Fibroblast of skin of scalp (primary cell): ENCODE data around the gene HIBADH.
A peak's percentile ranks its signal among the peaks of the same experiment; 100 is the strongest.
"Not testable (repeated sequence)": the region's sequence is repeated elsewhere in the genome, so short reads cannot be mapped to it uniquely, and the experiment has no call there.

Source experiments
- DNase-seq: peaks from one replicate; pipeline ENCODE4 v3.0.0-alpha.2; 2013

HIBADH gene

GRCh38 chr7:27678617-27679260, 16.1 kb upstream of the HIBADH start:
- no peak for DNase-seq

DNA sequence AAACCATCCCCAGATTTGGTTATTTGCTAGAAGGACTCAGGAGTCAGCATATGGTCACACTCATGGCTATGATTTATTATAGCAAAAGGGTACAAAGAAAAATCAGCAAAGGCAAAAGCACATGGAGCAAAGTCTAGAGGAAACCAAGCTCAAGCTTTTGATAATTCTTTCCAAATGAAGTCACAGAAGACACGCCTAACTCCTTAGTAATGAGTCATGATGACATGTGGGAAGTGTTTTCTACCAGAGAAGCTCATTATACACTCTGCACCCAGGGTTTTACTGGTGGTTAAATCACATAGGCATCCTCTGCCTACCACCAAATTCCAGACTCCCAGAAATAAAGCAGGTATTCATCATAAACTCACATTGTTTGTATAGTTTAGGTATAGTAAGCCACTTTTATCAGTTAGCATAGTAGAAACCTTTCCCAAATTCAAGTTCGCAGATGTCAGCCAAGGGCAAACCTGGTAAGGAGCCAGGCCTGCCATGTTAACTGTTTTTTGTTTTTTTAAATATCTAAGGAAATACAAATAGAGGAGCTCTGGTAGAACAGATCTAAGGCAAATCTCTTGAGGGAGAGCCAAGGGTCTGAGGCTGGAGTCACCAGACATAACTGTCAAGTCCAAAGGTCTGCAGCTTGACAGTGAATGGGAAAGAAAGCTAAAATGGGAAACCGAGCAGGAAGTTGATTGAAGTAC, 15.4 kb upstream of the HIBADH start:
- peak; percentile 95 for DNase-seq

DNA sequence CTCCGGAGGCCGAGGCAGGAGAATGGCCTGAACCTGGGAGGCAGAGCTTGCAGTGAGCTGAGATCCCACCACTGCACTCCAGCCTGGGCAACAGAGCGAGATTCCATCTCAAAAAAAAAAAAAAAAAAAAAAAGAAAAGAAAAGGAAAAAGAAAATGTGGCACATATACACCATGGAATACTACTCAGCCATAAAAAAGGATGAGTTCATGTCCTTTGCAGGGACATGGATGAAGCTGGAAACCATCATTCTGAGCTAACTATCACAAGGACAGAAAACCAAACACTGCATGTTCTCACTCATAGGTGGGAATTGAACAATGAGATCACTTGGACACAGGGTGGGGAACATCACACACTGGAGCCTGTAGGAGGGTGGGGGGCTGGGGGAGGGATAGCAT, 11.4 kb upstream of the HIBADH start:
- DNase-seq = not testable (repeated sequence)

- no peak for DNase-seq
These were observed 9.0 kb upstream of the HIBADH start for GRCh38 chr7:27671675-27672074.

DNA sequence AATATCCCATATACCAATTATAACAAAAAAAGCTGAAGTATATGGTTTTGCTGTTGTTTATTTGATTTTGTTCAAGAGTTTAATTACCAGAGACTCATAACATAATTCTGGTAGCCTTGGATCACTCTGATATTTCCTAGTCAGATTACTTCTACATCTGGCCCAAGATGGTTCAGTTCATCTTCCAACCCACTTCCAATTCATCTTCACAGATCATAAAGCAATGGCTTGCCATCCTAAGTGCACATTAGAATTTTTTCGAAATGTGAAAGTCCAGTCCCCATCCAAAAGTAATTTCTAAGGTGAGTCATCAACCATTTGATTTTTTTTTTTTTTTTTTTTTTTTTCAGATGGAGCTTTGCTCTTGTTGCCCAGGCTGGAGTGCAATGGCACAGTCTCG, 8.0 kb upstream of the HIBADH start:
- DNase-seq = no peak

GRCh38 chr7:27670177-27670576, 7.5 kb upstream of the HIBADH start:
- DNase-seq = no peak

DNA sequence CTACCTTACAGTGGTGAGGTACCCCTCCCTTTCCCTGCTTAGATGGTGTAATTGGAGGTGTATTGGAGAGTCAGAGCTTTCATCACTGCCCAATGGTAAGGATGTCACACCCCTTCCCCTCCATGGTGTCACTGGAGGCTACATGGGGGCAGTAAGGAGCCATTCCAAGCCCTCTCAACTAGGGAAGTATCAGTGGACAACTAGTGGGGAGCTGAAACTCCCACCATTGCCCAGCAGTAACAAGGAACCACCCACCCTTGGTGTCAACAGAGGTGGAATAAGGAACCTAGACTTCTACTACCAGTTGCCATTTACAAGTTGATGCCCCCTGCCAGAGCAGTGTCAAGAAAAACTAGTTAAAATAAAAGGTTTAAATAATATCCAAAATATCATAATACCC, 2.8 kb upstream of the HIBADH start:
- no peak for DNase-seq

GRCh38 chr7:27663989-27664331, 1.3 kb upstream of the HIBADH start:
- DNase-seq = no peak

DNA sequence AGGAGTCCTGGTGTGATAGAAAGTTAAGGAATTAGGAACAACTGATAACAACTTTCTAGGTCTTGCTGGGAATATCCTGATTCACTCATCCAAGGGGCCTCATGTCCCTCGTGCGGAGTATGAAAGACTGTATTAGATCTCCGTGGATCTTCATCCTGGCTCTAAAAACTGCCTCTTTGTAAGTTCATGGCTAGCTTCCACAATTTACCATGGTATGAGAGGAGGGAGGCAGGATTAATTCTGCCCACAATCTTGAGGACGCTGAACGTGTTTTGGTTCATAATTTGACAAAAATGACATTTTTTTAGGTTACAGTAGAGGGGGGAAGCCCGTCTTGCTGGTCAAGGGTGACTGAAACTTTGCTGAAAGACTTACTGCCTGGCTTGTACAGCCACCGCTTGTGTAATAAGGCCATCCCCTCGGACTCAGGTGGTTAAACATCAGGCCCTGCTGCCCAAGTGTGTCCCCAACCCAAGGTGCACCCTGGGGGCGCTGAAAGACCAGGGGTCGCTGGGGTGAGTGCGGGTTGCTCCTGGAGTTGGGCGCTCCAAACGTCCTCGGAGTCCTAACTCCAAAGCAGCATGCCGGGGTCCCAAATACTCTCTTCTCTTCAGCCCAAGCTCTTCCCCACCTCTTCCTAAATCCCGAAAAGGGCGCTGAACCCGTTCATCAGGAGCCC, 733 bp downstream of the HIBADH start:
- no peak for DNase-seq

DNA sequence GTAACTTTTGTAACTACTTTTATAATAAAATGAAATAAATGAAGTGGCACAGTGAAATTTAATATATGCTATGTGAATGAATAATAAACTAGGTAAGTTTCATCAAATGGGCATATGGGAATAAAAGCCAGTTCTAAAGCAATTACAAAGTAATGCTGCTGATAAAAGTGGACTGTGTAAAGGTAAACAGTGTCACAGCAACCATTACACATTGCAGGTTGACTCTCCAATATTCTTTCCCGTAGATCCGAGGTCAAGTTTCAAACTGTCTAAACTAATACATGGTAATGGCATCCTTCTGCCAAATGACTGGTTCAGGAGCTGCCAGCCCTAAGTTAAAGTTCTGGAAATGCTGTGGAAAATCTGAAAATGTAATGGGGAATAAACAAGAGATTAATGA, 6.0 kb downstream of the HIBADH start:
- no peak for DNase-seq

DNA sequence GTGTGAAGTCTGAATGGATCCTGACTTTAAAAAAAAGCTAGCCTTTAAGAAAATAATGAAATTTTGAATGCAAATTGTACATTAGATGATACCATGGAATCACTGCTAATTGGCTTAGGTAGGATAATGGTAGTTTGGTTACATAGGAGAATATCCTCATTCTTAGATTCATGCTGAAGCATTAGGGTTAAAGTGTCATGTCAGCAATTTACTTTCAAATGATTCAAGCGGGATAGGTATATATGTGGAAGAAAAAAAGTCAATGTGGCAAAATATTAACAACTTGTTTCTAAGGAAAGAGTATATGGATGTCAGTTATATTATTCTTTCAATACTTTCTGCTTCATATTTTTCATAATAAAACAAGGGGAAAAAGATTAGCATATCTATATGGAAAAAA, 7.5 kb downstream of the HIBADH start:
- no peak for DNase-seq

DNA sequence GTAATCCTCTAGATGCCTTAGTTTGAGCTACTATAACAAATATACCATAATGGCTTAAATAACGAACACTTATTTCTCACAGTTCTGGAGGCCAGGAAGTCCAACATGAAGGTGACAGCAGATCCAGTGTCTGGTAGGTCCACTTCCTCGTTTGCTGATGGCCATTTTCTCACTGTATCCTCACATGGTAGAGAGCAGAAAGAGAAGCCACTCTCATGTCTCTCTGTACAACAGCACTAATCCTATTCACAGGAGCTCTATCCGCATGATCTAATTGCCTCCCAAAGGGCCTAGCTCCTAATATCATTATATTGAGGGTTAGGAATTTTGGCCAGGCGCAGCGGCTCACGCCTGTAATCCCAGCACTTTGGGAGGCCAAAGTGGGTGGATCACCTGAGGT, 10.2 kb downstream of the HIBADH start:
- no peak for DNase-seq

DNA sequence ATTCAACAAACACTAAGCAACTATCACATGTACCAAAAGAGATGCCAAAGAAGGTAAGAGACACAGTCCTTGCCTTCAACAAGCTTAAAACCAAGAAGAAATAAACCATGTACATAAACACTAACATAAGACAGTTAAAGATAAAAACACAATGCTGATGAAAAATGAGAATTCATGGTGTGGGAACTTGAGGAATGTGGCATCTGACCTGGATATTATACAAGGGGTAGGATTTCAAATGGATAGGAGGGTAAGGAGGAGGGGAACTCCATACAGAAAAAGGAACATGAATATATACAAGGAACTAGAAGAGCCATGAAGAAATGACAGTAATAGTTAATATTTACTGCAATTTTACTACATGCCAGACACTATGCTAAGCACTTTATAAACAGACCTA, 11.0 kb downstream of the HIBADH start:
- DNase-seq = no peak

GRCh38 chr7:27650283-27650682, 12.4 kb downstream of the HIBADH start:
- DNase-seq = no peak

GRCh38 chr7:27647489-27647888, 15.2 kb downstream of the HIBADH start:
- DNase-seq = no peak

GRCh38 chr7:27647046-27647445, 15.6 kb downstream of the HIBADH start:
- no peak for DNase-seq

DNA sequence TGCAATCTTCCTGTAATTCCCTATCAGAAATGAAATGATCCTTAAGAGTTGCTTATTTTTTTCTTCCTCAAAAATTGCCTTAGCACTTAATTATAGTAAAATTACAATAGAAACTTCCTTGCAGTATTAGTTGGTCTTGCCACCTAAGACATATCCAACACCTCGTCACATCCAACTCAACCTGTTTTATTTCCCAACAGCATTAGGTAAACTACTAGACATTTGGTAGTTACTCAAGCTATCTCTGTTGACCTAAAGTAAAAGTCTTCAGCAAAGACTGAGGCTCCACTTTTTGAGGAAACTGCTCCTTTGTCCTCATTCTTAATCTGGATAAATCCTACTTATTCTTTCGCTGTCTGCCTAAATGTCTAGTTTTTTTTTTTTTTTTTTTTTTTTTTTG, 20.4 kb downstream of the HIBADH start:
- DNase-seq = no peak

DNA sequence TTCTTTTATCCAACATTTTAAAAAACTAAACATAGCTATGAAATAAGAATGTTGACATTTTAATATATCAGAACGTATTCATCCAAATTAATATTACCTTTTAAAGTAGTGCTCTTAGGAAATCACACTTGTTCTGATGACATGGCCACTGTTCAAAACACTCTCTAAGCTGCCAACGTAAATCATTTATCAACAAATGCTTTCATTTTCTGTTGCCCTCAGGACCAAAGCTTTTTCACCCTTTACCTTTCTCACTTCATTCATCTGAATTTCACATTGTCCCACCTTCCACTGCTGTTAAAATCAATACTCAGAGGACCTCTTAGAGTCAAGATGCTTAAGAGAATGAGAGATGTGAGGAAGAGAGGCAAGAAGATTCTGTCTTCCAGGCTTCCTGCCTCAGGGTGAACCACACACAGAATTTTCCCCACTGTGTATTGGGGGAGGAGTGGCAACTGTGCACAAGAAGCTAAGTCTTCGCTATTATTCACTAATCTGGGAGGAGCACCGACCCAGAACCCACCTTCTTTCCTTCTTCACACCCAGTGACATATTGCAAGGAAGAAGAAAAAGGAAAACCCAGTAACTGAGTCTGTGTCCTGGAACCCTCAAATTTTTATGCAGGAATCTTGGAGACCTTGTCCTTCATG, 21.0 kb downstream of the HIBADH start:
- no peak for DNase-seq

GRCh38 chr7:27640884-27641574, 21.7 kb downstream of the HIBADH start:
- DNase-seq = peak; percentile 87

DNA sequence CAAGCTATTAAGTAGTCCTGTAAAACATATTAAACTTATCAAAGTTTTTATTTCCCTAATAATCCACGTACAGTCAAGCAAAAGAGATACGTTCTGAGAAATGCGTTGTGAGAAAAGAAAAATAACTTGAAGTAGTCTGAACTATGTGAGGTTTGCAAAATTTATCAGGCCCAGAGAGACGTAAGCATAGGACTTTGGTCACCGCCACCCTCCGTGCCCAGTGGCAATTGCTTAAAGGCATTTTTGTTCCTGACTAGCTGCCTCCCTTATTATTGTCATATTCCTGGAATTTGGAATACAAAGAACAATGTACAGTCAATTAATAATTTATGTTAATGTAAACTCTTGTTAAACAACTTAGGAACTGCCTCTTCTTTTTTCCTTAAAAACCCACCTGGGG, 22.8 kb downstream of the HIBADH start:
- no peak for DNase-seq

DNA sequence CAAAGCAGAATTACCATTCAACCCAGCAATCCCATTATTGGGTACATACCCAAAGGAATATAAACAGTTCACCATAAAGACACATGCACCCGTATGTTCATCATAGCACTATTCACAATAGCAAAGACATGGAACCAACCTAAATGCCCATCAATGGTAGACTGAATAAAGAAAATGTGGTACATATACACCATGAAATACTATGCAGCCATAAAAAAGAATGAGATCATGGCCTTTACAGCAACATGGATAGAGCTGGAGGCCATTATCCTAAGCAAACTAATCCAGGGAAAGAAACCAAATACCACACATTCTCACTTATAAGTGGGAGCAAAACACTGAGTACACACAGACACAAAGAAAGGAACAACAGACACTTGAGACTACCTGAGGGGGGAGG, 23.6 kb downstream of the HIBADH start:
- DNase-seq = not testable (repeated sequence)

- DNase-seq = peak; percentile 49
These were observed 26.2 kb downstream of the HIBADH start for GRCh38 chr7:27636326-27637006.
